HepG2 (cell line): ENCODE data around the gene SCP2. TPM values are rescaled to one million over a fixed set of nuclear protein-coding genes. Genes with fewer than 3 reads are reported as not detected.

ENCODE experiments used
- ELF3 ChIP-seq: IDR thresholded peaks from 2 replicates; pipeline ENCODE4 v1.6.1; 2016; ENCODE audit warnings: missing genetic modification reagents, missing compliant biosample characterization
- GABPA ChIP-seq, 2 experiments: IDR thresholded peaks; 2 replicates each; pipeline ENCODE4 v1.6.1; 2011 to 2016; ENCODE audit warnings: low read depth in 2 of 2, low read length in 1 of 2, missing biosample characterization in 1 of 2, missing genetic modification characterization in 1 of 2
- KDM6A ChIP-seq: IDR thresholded peaks from 2 replicates; pipeline ENCODE4 v1.6.1; 2016; ENCODE audit warnings: low read depth
- MBD4 ChIP-seq: IDR thresholded peaks from 2 replicates; pipeline ENCODE4 v1.6.1; 2012; ENCODE audit warnings: low read length, inconsistent platforms, borderline replicate concordance
- MIER3 ChIP-seq: IDR thresholded peaks from 2 replicates; pipeline ENCODE4 v1.6.1; 2016; ENCODE audit warnings: missing compliant biosample characterization, borderline replicate concordance
- NCOR1 ChIP-seq: fragments of 200-600 bp; sonication (generic); IDR thresholded peaks from 2 replicates; pipeline ENCODE4 v1.7.0; 2017; ENCODE audit warnings: antibody characterized with exemption, low read length, borderline replicate concordance
- SMARCE1 ChIP-seq: fragments of 450-650 bp; IDR thresholded peaks from 2 replicates; pipeline ENCODE4 v1.6.1; 2017; ENCODE audit warnings: borderline replicate concordance
- SRSF1 ChIP-seq: fragments of 200-400 bp; formaldehyde crosslinking; optimal IDR thresholded peaks from 2 replicates; pipeline ENCODE3; 2017; ENCODE audit warnings: mild to moderate bottlenecking, low read depth, low read length, moderate library complexity
- SRSF4 ChIP-seq: fragments of 200-400 bp; formaldehyde crosslinking; IDR thresholded peaks from one replicate; pipeline ENCODE4 v1.6.1; 2018; ENCODE audit warnings: mild to moderate bottlenecking, low read depth, low read length, moderate library complexity; ENCODE audit not compliant: poor library complexity, severe bottlenecking
- ZBTB25 ChIP-seq: IDR thresholded peaks from 2 replicates; pipeline ENCODE4 v1.6.1; 2018; ENCODE audit warnings: missing genetic modification reagents
- ZBTB42 ChIP-seq: sonication (generic); formaldehyde crosslinking; IDR thresholded peaks from 2 replicates; pipeline ENCODE4 v1.5.0; 2020; ENCODE audit warnings: mild to moderate bottlenecking, missing genetic modification reagents
- ZFAT ChIP-seq: sonication (generic); formaldehyde crosslinking; conservative IDR thresholded peaks from 2 replicates; pipeline ENCODE4 v1.8.1; 2023; ENCODE audit warnings: missing genetic modification reagents, inconsistent platforms
- ZMYM4 ChIP-seq: sonication (generic); formaldehyde crosslinking; IDR thresholded peaks from 2 replicates; pipeline ENCODE4 v1.8.1; 2023; ENCODE audit warnings: mild to moderate bottlenecking, missing genetic modification reagents
- ZNF33A ChIP-seq: sonication (generic); formaldehyde crosslinking; IDR thresholded peaks from 2 replicates; pipeline ENCODE4 v1.5.1; 2020; ENCODE audit warnings: missing genetic modification reagents, mild to moderate bottlenecking, moderate library complexity, borderline replicate concordance
- ZNF343 ChIP-seq: sonication (generic); formaldehyde crosslinking; IDR thresholded peaks from 2 replicates; pipeline ENCODE4 v1.4.0; 2020; ENCODE audit warnings: mild to moderate bottlenecking, missing genetic modification reagents
- ZNF432 ChIP-seq: sonication (generic); formaldehyde crosslinking; IDR thresholded peaks from 2 replicates; pipeline ENCODE4 v1.5.0; 2020; ENCODE audit warnings: missing genetic modification reagents, mild to moderate bottlenecking, borderline replicate concordance
- ZNF441 ChIP-seq: sonication (generic); formaldehyde crosslinking; IDR thresholded peaks from 2 replicates; pipeline ENCODE4 v1.7.0; 2021; ENCODE audit warnings: missing genetic modification reagents, borderline replicate concordance
- ZNF746 ChIP-seq: sonication (generic); formaldehyde crosslinking; IDR thresholded peaks from 2 replicates; pipeline ENCODE4 v1.8.0; 2022; ENCODE audit warnings: mild to moderate bottlenecking, missing genetic modification reagents
- ZNF841 ChIP-seq: sonication (generic); formaldehyde crosslinking; IDR thresholded peaks from 2 replicates; pipeline ENCODE4 v1.8.1; 2023; ENCODE audit warnings: missing genetic modification reagents, borderline replicate concordance
- polyA plus RNA-seq, 8 experiments: library from polyadenylated mRNA; depleted of rRNA in 3 of 8; stranded (reverse) in 7 of 8; unstranded in 1 of 8; fragments of >200 nt; fragmentation: Illumina TruSeq in 4 of 8; extraction: Trizol in 4 of 8; gene quantifications; 2 replicates each; pipeline versions ENCODE4 v1.2.1 to v1.2.3, GENCODE V29; 2011 to 2016; ENCODE audit warnings: low read depth in 4 of 8, missing spikeins in 1 of 8, mixed read lengths in 1 of 8; ENCODE audit not compliant: insufficient read depth in 1 of 8
- total RNA-seq, 5 experiments: library from RNA; depleted of rRNA; stranded (reverse); fragments of >200 nt; fragmentation: Illumina TruSeq; extraction: Trizol; gene quantifications; 2 replicates each; pipeline ENCODE4 v1.2.3, GENCODE V29; 2016; ENCODE audit warnings: low read depth in 1 of 5
- TF ChIP-seq, protein P1 (sequence below): sonication (generic); formaldehyde crosslinking; IDR thresholded peaks from 2 replicates; pipeline ENCODE4 v1.8.0; 2022; ENCODE audit warnings: mild to moderate bottlenecking, missing genetic modification reagents; ENCODE audit not compliant: insufficient replicate concordance
- TF ChIP-seq, protein P2 (sequence below): sonication (generic); formaldehyde crosslinking; IDR thresholded peaks from 2 replicates; pipeline ENCODE4 v1.5.1; 2020; ENCODE audit warnings: mild to moderate bottlenecking, missing genetic modification reagents
- TF ChIP-seq, protein P3 (sequence below): IDR thresholded peaks from 2 replicates; pipeline ENCODE4 v1.6.1; 2012; ENCODE audit warnings: low read length, improper control_type of control experiment

Gene SCP2
- total and polyA plus RNA-seq, 2 of the 13 experiments (the other 11 are each of a cell fraction or from before 2014, with no cell fraction given): 59.0 to 133 TPM

DNA sequence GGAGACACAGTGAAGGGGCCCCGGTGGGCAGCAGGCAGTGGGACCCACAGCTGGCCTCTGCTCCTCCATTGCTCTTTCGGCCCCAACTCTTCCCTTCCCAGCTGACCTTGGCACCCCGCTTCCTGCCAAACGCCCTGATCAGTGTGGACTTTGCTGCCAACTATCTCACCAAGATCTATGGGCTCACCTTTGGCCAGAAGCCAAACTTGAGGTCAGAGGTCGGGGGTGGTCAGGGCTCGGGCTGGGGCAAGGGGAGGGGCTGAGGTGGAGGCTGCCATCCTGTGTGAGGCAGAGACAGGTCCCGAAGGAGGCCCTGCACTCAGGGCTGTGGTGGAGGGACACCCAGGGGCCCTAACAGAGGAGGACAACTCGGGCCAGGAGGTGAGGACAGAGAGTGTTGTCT lies 148.7 kb downstream of the SCP2 start (continued):
- TF ChIP-seq, protein P1, sequence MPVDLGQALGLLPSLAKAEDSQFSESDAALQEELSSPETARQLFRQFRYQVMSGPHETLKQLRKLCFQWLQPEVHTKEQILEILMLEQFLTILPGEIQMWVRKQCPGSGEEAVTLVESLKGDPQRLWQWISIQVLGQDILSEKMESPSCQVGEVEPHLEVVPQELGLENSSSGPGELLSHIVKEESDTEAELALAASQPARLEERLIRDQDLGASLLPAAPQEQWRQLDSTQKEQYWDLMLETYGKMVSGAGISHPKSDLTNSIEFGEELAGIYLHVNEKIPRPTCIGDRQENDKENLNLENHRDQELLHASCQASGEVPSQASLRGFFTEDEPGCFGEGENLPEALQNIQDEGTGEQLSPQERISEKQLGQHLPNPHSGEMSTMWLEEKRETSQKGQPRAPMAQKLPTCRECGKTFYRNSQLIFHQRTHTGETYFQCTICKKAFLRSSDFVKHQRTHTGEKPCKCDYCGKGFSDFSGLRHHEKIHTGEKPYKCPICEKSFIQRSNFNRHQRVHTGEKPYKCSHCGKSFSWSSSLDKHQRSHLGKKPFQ: no peak
- TF ChIP-seq ZNF33A (CRISPR knock-in tag): no peak
- TF ChIP-seq ZNF841: no peak
- TF ChIP-seq ZBTB42 (CRISPR knock-in tag): no peak
- TF ChIP-seq ZMYM4 (CRISPR knock-in tag): peak; percentile 29; the same call in 1 of the 2 replicates
- no peak for TF ChIP-seq NCOR1
- no peak for TF ChIP-seq MIER3 (CRISPR knock-in tag)
- TF ChIP-seq ZNF432 (CRISPR knock-in tag): no peak
- TF ChIP-seq ZNF441 (CRISPR knock-in tag): 0 out of 2 replicates have a peak, but pooled peaks have one; percentile 47
- no peak for TF ChIP-seq GABPA (IDR thresholded peaks at IDR 0.05; ENCODE audit: low read depth, low read length)
- no peak; the same call in 1 of the 2 replicates for TF ChIP-seq GABPA (CRISPR knock-in tag; IDR thresholded peaks at IDR 0.05; ENCODE audit: low read depth)
- no peak for TF ChIP-seq ZNF343 (CRISPR knock-in tag)
- TF ChIP-seq SRSF4: no peak
- no peak for TF ChIP-seq SRSF1
- TF ChIP-seq ZFAT (CRISPR knock-in tag): no peak
- no peak for TF ChIP-seq SMARCE1
- no peak for TF ChIP-seq ZNF746 (CRISPR knock-in tag)
- no peak for TF ChIP-seq MBD4
- TF ChIP-seq ZBTB25 (CRISPR knock-in tag): no peak
- no peak for TF ChIP-seq KDM6A (CRISPR knock-in tag)
- TF ChIP-seq, protein P2, sequence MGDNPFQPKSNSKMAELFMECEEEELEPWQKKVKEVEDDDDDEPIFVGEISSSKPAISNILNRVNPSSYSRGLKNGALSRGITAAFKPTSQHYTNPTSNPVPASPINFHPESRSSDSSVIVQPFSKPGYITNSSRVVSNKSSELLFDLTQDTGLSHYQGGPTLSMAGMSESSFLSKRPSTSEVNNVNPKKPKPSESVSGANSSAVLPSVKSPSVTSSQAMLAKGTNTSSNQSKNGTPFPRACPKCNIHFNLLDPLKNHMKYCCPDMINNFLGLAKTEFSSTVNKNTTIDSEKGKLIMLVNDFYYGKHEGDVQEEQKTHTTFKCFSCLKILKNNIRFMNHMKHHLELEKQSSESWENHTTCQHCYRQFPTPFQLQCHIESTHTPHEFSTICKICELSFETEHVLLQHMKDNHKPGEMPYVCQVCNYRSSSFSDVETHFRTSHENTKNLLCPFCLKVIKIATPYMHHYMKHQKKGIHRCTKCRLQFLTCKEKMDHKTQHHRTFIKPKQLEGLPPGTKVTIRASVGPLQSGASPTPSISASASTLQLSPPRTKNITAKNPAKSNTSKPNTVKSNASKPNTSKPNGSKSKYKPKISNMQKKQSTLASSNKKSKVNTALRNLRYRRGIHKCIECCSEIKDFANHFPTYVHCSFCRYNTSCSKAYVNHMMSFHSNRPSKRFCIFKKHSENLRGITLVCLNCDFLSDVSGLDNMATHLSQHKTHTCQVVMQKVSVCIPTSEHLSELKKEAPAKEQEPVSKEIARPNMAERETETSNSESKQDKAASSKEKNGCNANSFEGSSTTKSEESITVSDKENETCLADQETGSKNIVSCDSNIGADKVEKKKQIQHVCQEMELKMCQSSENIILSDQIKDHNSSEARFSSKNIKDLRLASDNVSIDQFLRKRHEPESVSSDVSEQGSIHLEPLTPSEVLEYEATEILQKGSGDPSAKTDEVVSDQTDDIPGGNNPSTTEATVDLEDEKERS (CRISPR knock-in tag): no peak
- no peak for TF ChIP-seq ELF3 (CRISPR knock-in tag)
- TF ChIP-seq, protein P3, sequence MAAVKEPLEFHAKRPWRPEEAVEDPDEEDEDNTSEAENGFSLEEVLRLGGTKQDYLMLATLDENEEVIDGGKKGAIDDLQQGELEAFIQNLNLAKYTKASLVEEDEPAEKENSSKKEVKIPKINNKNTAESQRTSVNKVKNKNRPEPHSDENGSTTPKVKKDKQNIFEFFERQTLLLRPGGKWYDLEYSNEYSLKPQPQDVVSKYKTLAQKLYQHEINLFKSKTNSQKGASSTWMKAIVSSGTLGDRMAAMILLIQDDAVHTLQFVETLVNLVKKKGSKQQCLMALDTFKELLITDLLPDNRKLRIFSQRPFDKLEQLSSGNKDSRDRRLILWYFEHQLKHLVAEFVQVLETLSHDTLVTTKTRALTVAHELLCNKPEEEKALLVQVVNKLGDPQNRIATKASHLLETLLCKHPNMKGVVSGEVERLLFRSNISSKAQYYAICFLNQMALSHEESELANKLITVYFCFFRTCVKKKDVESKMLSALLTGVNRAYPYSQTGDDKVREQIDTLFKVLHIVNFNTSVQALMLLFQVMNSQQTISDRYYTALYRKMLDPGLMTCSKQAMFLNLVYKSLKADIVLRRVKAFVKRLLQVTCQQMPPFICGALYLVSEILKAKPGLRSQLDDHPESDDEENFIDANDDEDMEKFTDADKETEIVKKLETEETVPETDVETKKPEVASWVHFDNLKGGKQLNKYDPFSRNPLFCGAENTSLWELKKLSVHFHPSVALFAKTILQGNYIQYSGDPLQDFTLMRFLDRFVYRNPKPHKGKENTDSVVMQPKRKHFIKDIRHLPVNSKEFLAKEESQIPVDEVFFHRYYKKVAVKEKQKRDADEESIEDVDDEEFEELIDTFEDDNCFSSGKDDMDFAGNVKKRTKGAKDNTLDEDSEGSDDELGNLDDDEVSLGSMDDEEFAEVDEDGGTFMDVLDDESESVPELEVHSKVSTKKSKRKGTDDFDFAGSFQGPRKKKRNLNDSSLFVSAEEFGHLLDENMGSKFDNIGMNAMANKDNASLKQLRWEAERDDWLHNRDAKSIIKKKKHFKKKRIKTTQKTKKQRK: no peak
